ENCODE data around the gene LDLRAD3.

GRCh38 chr11:36053281-36053680, 109.4 kb downstream of the LDLRAD3 start:
- TF ChIP-seq CTCF (IDR thresholded peaks at IDR 0.05; ENCODE audit: insufficient read depth, low read depth, low read length) (no peak), EZH2 (IDR thresholded peaks at IDR 0.05; ENCODE audit: insufficient read depth, low read length) (no peak)
